HepG2 (cell line): ENCODE data around the gene RIMS3.

ENCODE experiments used
- CBFB ChIP-seq: sonication (generic); formaldehyde crosslinking; IDR thresholded peaks from 2 replicates; pipeline ENCODE4 v1.4.0; 2020; ENCODE audit warnings: missing genetic modification reagents
- CREB1 ChIP-seq, 2 experiments: fragments of 450-650 bp in 1 of 2; IDR thresholded peaks; 2 replicates each; pipeline ENCODE4 v1.6.1; 2016 to 2017; ENCODE audit warnings: control low read depth in 1 of 2, mild to moderate bottlenecking in 1 of 2, missing compliant biosample characterization in 1 of 2, missing genetic modification characterization in 1 of 2
- GPN1 ChIP-seq: sonication (generic); formaldehyde crosslinking; IDR thresholded peaks from 2 replicates; pipeline ENCODE4 v1.5.1; 2020; ENCODE audit warnings: missing genetic modification reagents, borderline replicate concordance
- KDM2A ChIP-seq: sonication (generic); formaldehyde crosslinking; IDR thresholded peaks from 2 replicates; pipeline ENCODE4 v1.4.0; 2020; ENCODE audit warnings: low read depth, missing genetic modification reagents, borderline replicate concordance
- MLLT10 ChIP-seq: sonication (generic); formaldehyde crosslinking; IDR thresholded peaks from 2 replicates; pipeline ENCODE4 v1.4.0; 2020; ENCODE audit warnings: missing genetic modification reagents
- POLR2AphosphoS5 ChIP-seq: IDR thresholded peaks from 2 replicates; pipeline ENCODE4 v1.6.1; 2012; ENCODE audit warnings: low read depth, low read length
- ZNF121 ChIP-seq: sonication (generic); formaldehyde crosslinking; IDR thresholded peaks from 2 replicates; pipeline ENCODE4 v1.5.0; 2020; ENCODE audit warnings: mild to moderate bottlenecking, missing genetic modification reagents
- ZSCAN29 ChIP-seq: sonication (generic); formaldehyde crosslinking; conservative IDR thresholded peaks from 2 replicates; pipeline ENCODE4 v1.4.0; 2020; ENCODE audit warnings: mild to moderate bottlenecking, missing genetic modification reagents
- TF ChIP-seq, protein P1 (sequence below): sonication (generic); formaldehyde crosslinking; IDR thresholded peaks from 2 replicates; pipeline ENCODE4 v1.5.0; 2020; ENCODE audit warnings: mild to moderate bottlenecking, missing genetic modification reagents, moderate library complexity

DNA sequence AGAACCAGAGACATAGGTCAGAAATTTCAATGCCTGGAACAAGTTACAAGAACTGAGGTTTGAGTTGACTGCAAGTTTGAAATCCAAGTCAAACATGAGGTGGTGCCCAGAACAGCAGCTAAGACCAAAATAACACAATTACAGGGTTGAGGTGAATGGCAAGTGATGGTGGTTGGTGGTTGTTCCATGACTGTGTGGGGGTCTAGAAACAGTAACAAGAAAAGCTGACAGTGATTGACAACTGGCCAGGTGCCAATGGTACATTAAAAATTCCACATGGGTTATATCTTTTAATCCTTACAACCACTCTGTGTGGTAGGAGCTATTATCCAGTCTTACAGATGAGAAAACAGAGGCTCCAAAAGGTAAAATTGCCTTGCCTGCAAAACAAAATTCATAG lies 32.0 kb downstream of the RIMS3 start:
- TF ChIP-seq POLR2AphosphoS5 (no peak), ZNF121 (CRISPR knock-in tag) (no peak), CREB1 (IDR thresholded peaks at IDR 0.05) (no peak), CREB1 (CRISPR knock-in tag; IDR thresholded peaks at IDR 0.05) (no peak), MLLT10 (CRISPR knock-in tag) (no peak), CBFB (CRISPR knock-in tag) (no peak), ZSCAN29 (CRISPR knock-in tag) (no peak), GPN1 (CRISPR knock-in tag) (no peak), KDM2A (CRISPR knock-in tag) (no peak)
- TF ChIP-seq, protein P1, sequence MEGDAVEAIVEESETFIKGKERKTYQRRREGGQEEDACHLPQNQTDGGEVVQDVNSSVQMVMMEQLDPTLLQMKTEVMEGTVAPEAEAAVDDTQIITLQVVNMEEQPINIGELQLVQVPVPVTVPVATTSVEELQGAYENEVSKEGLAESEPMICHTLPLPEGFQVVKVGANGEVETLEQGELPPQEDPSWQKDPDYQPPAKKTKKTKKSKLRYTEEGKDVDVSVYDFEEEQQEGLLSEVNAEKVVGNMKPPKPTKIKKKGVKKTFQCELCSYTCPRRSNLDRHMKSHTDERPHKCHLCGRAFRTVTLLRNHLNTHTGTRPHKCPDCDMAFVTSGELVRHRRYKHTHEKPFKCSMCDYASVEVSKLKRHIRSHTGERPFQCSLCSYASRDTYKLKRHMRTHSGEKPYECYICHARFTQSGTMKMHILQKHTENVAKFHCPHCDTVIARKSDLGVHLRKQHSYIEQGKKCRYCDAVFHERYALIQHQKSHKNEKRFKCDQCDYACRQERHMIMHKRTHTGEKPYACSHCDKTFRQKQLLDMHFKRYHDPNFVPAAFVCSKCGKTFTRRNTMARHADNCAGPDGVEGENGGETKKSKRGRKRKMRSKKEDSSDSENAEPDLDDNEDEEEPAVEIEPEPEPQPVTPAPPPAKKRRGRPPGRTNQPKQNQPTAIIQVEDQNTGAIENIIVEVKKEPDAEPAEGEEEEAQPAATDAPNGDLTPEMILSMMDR (CRISPR knock-in tag) = no peak
